Tibial nerve (tissue), 4 donors: ENCODE measurements around the gene MTMR2. TPM values are rescaled to one million over a fixed set of nuclear protein-coding genes. Genes with fewer than 3 reads are reported as not detected.

Experiments
- DNase-seq, 2 donors: peaks; one replicate each; pipeline ENCODE4 v3.0.0-alpha.2; 2019; ENCODE audit warnings: low spot score in 2 of 2
- H3K27ac ChIP-seq, 4 donors: fragments of 200-600 bp; sonication (generic) in 3 of 4; one replicate each; pipeline ENCODE4 v1.5.1; 2017 to 2019; ENCODE audit warnings: mild to moderate bottlenecking in 1 of 4
- H3K27me3 ChIP-seq, 2 donors: fragments of 200-600 bp; sonication (generic) in 1 of 2; one replicate each; pipeline versions ENCODE4 v1.5.1 to v1.6.0; 2017 to 2019
- H3K36me3 ChIP-seq, 3 donors: fragments of 200-600 bp; sonication (generic); one replicate each; pipeline ENCODE4 v1.5.1; 2018 to 2019
- H3K4me1 ChIP-seq, 4 donors: fragments of 200-600 bp; sonication (generic) in 3 of 4; one replicate each; pipeline ENCODE4 v1.5.1; 2017 to 2019
- H3K4me3 ChIP-seq, 4 donors: fragments of 200-600 bp; sonication (generic) in 3 of 4; one replicate each; pipeline ENCODE4 v1.5.1; 2017 to 2019; ENCODE audit warnings: mild to moderate bottlenecking in 1 of 4, moderate library complexity in 1 of 4
- H3K9me3 ChIP-seq, 4 donors: fragments of 200-600 bp; sonication (generic) in 3 of 4; one replicate each; pipeline ENCODE4 v1.5.1; 2017 to 2019
- EP300 ChIP-seq, 2 donors: sonication (generic); formaldehyde crosslinking; IDR thresholded peaks; one replicate each; pipeline ENCODE4 v1.6.1; 2017; ENCODE audit warnings: antibody characterized with exemption in 2 of 2, mild to moderate bottlenecking in 1 of 2
- POLR2A ChIP-seq, 2 donors: fragments of 450-650 bp; IDR thresholded peaks; one replicate each; pipeline ENCODE4 v1.6.1; 2017; ENCODE audit warnings: antibody characterized with exemption in 2 of 2, mild to moderate bottlenecking in 2 of 2, moderate library complexity in 2 of 2
- WGBS, 2 donors: methylation state at CpG; one replicate each; pipeline ENCODE4 v1.1.5; 2018; 5-methylcytosine and 5-hydroxymethylcytosine counted together
- total RNA-seq, 4 donors: library from RNA; depleted of rRNA; stranded (reverse); fragments of >200 nt; gene quantifications; one replicate each; pipeline ENCODE4 v1.1.0, GENCODE V29; 2016
- TF ChIP-seq, protein P1 (sequence below), 5 experiments: fragments of 200-600 bp in 3 of 5; fragments of 450-650 bp in 2 of 5; sonication (generic) in 3 of 5; IDR thresholded peaks; one replicate each; pipeline ENCODE4 v1.5.1; 2016 to 2019; ENCODE audit warnings: antibody characterized with exemption in 5 of 5, mild to moderate bottlenecking in 3 of 5, moderate library complexity in 2 of 5

Gene MTMR2
- 10 to 100 TPM; 22.5 to 33.2 (median 27.5) TPM for total RNA-seq

DNA sequence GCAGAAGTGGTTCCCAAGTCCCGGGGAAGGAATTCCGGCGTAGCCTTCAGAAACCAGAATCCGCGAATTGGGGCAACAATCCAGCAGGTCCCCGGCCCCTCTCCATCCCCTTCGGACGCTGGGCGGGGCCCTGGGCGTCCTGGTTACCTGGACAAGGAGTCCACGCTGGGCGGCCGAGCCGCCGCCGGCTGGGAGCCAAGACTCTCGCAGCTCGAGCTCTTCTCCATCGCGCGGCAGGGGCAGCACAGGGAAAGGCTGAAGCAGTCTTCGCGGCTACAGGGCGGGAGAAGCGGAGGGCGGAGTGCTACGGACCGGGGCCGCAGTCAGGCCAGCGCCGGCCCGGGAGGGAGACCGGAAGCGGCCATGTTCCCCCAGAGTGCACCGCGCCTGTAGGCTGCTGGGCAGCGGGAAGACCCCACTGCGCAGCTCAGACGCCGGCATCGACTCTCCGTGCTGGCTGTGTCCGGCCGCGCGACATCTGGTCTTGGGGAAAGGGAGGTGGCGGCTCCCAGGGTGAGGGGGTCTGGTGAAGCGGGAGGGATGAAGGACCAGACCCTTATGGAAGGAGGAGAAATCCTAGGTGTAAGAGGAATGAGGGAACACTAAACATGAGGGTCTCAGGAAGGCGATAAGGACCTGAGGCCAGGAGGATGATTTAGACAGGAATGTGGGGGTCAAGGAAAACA lies at the start of gene MTMR2:
TSS of gene MTMR2 (minus strand) at position 380 of the 686 bp plus-strand sequence. CDS start at position 227, 153 bp downstream.
- Histone ChIP-seq H3K4me3 (peak within 1 kb of the TSS; percentile 65 to 94 (median 72)), H3K9me3 (no peaks in the 10 kb centered on the region), H3K27me3 (no peaks in the 10 kb centered on the region), H3K36me3 (no peaks in the 10 kb centered on the region), H3K4me1 (peaks cover 0 to 52% (median 5%) of the 10 kb centered on the region in 4 donors), H3K27ac (peak within 1 kb of the TSS; percentile 89 to 98 (median 94))
- WGBS, 2 donors = 0 to 1% methylated on average over 38 to 49 of the region's 49 CpGs
- DNase-seq = peak; percentile 40 to 50
- TF ChIP-seq POLR2A (IDR thresholded peaks at IDR 0.05) (peak; percentile 36 to 60), EP300 (IDR thresholded peaks at IDR 0.05) (peak; percentile 13 to 88)
- TF ChIP-seq, protein P1, sequence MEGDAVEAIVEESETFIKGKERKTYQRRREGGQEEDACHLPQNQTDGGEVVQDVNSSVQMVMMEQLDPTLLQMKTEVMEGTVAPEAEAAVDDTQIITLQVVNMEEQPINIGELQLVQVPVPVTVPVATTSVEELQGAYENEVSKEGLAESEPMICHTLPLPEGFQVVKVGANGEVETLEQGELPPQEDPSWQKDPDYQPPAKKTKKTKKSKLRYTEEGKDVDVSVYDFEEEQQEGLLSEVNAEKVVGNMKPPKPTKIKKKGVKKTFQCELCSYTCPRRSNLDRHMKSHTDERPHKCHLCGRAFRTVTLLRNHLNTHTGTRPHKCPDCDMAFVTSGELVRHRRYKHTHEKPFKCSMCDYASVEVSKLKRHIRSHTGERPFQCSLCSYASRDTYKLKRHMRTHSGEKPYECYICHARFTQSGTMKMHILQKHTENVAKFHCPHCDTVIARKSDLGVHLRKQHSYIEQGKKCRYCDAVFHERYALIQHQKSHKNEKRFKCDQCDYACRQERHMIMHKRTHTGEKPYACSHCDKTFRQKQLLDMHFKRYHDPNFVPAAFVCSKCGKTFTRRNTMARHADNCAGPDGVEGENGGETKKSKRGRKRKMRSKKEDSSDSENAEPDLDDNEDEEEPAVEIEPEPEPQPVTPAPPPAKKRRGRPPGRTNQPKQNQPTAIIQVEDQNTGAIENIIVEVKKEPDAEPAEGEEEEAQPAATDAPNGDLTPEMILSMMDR (IDR thresholded peaks at IDR 0.05) = peak in 2 of 5 experiments; percentile 17 to 22

DNA sequence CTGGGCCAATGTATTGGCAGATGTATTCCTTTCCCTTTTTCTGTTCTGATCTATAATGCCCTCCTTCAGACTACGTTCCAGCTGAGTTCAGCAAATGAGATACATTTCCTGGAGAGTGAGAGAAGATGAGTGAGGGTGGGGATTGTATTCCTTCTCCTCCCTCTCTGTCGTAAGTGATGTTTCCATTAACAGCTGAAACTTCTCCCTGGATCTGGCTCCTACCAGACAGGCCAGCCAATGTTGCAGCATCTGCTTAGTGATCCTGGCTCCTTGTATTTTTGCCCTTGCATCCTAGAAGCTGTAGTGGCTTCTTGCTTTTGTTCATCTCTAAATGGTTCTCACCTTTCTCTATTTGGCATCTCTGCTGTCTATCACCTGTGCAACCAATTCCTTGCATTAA lies 48.2 kb upstream of the MTMR2 start:
- no peak for DNase-seq
- Histone ChIP-seq H3K4me1 (no peaks in the 10 kb centered on the region), H3K36me3 (no peaks in the 10 kb centered on the region), H3K27ac (no peak overlapping the region), H3K4me3 (no peak overlapping the region), H3K27me3 (no peaks in the 10 kb centered on the region), H3K9me3 (no peaks in the 10 kb centered on the region)
- 47 to 67% methylated on average over 2 of the region's 2 CpGs for WGBS, 2 donors
- TF ChIP-seq POLR2A (IDR thresholded peaks at IDR 0.05) (no peak), EP300 (IDR thresholded peaks at IDR 0.05) (no peak)
- TF ChIP-seq, protein P1 (IDR thresholded peaks at IDR 0.05) = no peak

- Histone ChIP-seq H3K36me3 (no peaks in the 10 kb centered on the region), H3K4me1 (no peaks in the 10 kb centered on the region), H3K27ac (no peak overlapping the region), H3K4me3 (no peak overlapping the region), H3K9me3 (no peaks in the 10 kb centered on the region), H3K27me3 (no peaks in the 10 kb centered on the region)
- no peak for DNase-seq
- no peak for TF ChIP-seq EP300 (IDR thresholded peaks at IDR 0.05)
- TF ChIP-seq POLR2A (IDR thresholded peaks at IDR 0.05) = no peak
- TF ChIP-seq, protein P1 (IDR thresholded peaks at IDR 0.05) = no peak
- WGBS, 2 donors = 77 to 92% methylated on average over 1 of the region's 1 CpG
Measured at GRCh38 chr11:95968585-95968984, 44.7 kb upstream of the MTMR2 start.

GRCh38 chr11:95964281-95964680 lies 40.4 kb upstream of the MTMR2 start:
- Histone ChIP-seq H3K9me3 (no peaks in the 10 kb centered on the region), H3K27me3 (no peaks in the 10 kb centered on the region), H3K4me3 (no peak overlapping the region), H3K4me1 (no peaks in the 10 kb centered on the region), H3K27ac (no peak overlapping the region), H3K36me3 (no peaks in the 10 kb centered on the region)
- WGBS, 2 donors = 75 to 84% methylated on average over 1 of the region's 1 CpG
- DNase-seq = no peak
- no peak for TF ChIP-seq POLR2A (IDR thresholded peaks at IDR 0.05)
- TF ChIP-seq, protein P1 (IDR thresholded peaks at IDR 0.05) = no peak
- TF ChIP-seq EP300 (IDR thresholded peaks at IDR 0.05) = no peak

DNA sequence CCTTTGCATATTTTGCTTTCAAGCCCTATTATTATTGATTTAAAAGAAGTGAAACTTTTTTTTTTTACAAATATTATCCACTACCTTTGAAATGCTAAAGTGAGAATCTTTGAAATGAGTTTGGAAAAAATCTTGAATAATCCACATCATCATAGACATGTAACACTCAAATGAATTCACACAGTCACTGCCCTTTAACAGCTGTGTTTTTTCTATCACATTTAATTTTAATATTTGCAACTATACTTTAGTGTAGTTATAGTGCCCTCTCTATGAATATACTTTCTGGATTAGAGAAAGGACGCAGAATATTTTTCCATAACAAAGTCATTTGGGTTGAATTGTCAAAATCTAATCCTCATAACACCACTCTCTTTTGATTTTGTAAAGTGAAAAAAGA lies 37.9 kb upstream of the MTMR2 start:
- TF ChIP-seq EP300 (IDR thresholded peaks at IDR 0.05) = no peak
- TF ChIP-seq POLR2A (IDR thresholded peaks at IDR 0.05) = no peak
- TF ChIP-seq, protein P1 (IDR thresholded peaks at IDR 0.05) = no peak
- Histone ChIP-seq H3K4me1 (no peaks in the 10 kb centered on the region), H3K27ac (no peak overlapping the region), H3K27me3 (no peaks in the 10 kb centered on the region), H3K36me3 (no peaks in the 10 kb centered on the region), H3K9me3 (no peaks in the 10 kb centered on the region), H3K4me3 (no peak overlapping the region)
- WGBS, 2 donors = 87 to 93% methylated on average over 1 of the region's 1 CpG
- DNase-seq = no peak
